Testis (tissue), 3 donors: ENCODE measurements around the gene PPP2R2D. TPM values are rescaled to one million over a fixed set of nuclear protein-coding genes. Genes with fewer than 3 reads are reported as not detected.
A peak's percentile ranks its signal among the peaks of the same experiment; 100 is the strongest.

ENCODE experiments used
- DNase-seq: peaks from one replicate; pipeline ENCODE4 v3.0.0-alpha.2; 2019
- H3K27ac ChIP-seq, 2 donors: fragments of 200-600 bp; sonication (generic); one replicate each; pipeline ENCODE4 v1.5.1; 2019
- H3K27me3 ChIP-seq: fragments of 200-600 bp; sonication (generic); one replicate; pipeline ENCODE4 v1.5.1; 2019
- H3K36me3 ChIP-seq: fragments of 200-600 bp; sonication (generic); one replicate; pipeline ENCODE4 v1.5.1; 2017; ENCODE audit warnings: low read depth; ENCODE audit errors: missing control alignments
- H3K4me1 ChIP-seq: fragments of 200-600 bp; sonication (generic); one replicate; pipeline ENCODE4 v1.5.1; 2019
- H3K4me3 ChIP-seq, 2 donors: fragments of 200-600 bp; sonication (generic); one replicate each; pipeline ENCODE4 v1.5.1; 2017 to 2019
- H3K9me3 ChIP-seq: fragments of 200-600 bp; sonication (generic); one replicate; pipeline ENCODE4 v1.5.1; 2017
- CTCF ChIP-seq, 3 experiments: fragments of 450-650 bp in 2 of 3; fragments of 200-600 bp in 1 of 3; sonication (generic) in 1 of 3; IDR thresholded peaks; one replicate each; pipeline ENCODE4 v1.5.1; 2016 to 2019; ENCODE audit warnings: antibody characterized with exemption in 3 of 3, mild to moderate bottlenecking in 2 of 3, moderate library complexity in 1 of 3
- POLR2A ChIP-seq: fragments of 450-650 bp; IDR thresholded peaks from one replicate; pipeline ENCODE4 v1.6.1; 2017; ENCODE audit warnings: antibody characterized with exemption, mild to moderate bottlenecking, moderate library complexity
- WGBS, 2 donors: methylation state at CpG; one replicate each; pipeline ENCODE4 v1.1.5; 2018; 5-methylcytosine and 5-hydroxymethylcytosine counted together
- intact Hi-C: fragments of 100-400 bp; cut with DNase I; formaldehyde crosslinking; loops from one replicate; pipeline ENCODE4 v1.15.1; 2023; ENCODE audit warnings: low total_unique reads
- polyA plus RNA-seq: library from polyadenylated mRNA; stranded (reverse); fragments of 350-450 nt; fragmentation: Illumina TruSeq; extraction: RNeasy Lipid Tissue Mini Kit (QIAGEN cat#74804); gene quantifications from one replicate; pipeline ENCODE4 v1.2.3, GENCODE V29; 2014; ENCODE audit warnings: low read depth, low replicate concordance; ENCODE audit not compliant: insufficient read depth
- total RNA-seq, 2 donors: library from RNA; depleted of rRNA; stranded (reverse); fragments of >200 nt; gene quantifications; one replicate each; pipeline ENCODE4 v1.2.3, GENCODE V29; 2016

The PPP2R2D gene
- total and polyA plus RNA-seq, 3 donors from 2014 or later, result 34.9 to 49.2 (median 48.5) TPM

GRCh38 chr10:131955591-131956340 is 55.0 kb downstream of the PPP2R2D start:
- intact Hi-C loops, result no loop called here
- no peak for DNase-seq
- peaks cover 5% of the 10 kb centered on the region for H3K4me1 ChIP-seq
- no peak overlapping the region for H3K27ac ChIP-seq
- 91 to 95% methylated on average over 35 to 38 of the region's 38 CpGs for WGBS, 2 donors
- H3K36me3 ChIP-seq, result no peaks in the 10 kb centered on the region
- H3K27me3 ChIP-seq, result no peaks in the 10 kb centered on the region
- TF ChIP-seq CTCF (IDR thresholded peaks at IDR 0.05), result no peak
- TF ChIP-seq POLR2A, result no peak
- H3K4me3 ChIP-seq, result no peak overlapping the region
- no peaks in the 10 kb centered on the region for H3K9me3 ChIP-seq

DNA sequence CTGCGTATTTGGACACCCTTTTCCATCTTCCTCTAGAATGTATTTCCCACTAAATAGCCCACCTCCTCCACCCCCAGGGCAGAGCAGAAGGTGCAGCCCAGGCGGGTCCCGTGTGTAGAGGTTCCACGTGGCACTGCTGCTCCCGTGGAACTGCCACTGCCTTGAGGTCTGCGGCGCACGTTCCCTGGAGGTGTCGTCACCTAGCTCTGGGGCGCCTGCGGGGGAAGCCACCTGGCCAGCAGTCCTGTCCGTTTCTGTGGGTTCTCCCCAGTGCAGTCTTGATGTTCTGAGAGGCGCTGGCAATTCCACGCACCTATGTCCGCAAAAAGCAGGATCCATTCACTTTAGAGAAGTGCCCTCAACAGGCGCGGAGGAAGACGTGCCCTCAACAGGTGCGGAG is 59.0 kb downstream of the PPP2R2D start:
- Histone ChIP-seq H3K4me3 (no peak overlapping the region), H3K4me1 (peaks cover 5% of the 10 kb centered on the region), H3K36me3 (no peaks in the 10 kb centered on the region), H3K27me3 (no peaks in the 10 kb centered on the region), H3K9me3 (no peaks in the 10 kb centered on the region), H3K27ac (no peak overlapping the region)
- no peak for TF ChIP-seq CTCF (IDR thresholded peaks at IDR 0.05)
- no peak for TF ChIP-seq POLR2A
- DNase-seq, result no peak
- intact Hi-C loops, result no loop called here
- WGBS, 2 donors, result 86 to 92% methylated on average over 16 to 19 of the region's 19 CpGs

GRCh38 chr10:131960631-131961046 is 59.8 kb downstream of the PPP2R2D start:
- H3K36me3 ChIP-seq, result no peaks in the 10 kb centered on the region
- intact Hi-C loops, result no loop called here
- H3K4me3 ChIP-seq, result no peak overlapping the region
- WGBS, 2 donors, result 62 to 63% methylated on average over 4 to 18 of the region's 18 CpGs
- DNase-seq, result peak; percentile 54
- H3K27ac ChIP-seq, result no peak overlapping the region
- peaks cover 5% of the 10 kb centered on the region for H3K4me1 ChIP-seq
- TF ChIP-seq CTCF (IDR thresholded peaks at IDR 0.05) (no peak), POLR2A (no peak)
- H3K9me3 ChIP-seq, result no peaks in the 10 kb centered on the region
- no peaks in the 10 kb centered on the region for H3K27me3 ChIP-seq

GRCh38 chr10:131961047-131961776 is 60.4 kb downstream of the PPP2R2D start:
- 91 to 93% methylated on average over 17 to 26 of the region's 26 CpGs for WGBS, 2 donors
- no peak for TF ChIP-seq POLR2A
- TF ChIP-seq CTCF (IDR thresholded peaks at IDR 0.05), result no peak
- Histone ChIP-seq H3K36me3 (no peaks in the 10 kb centered on the region), H3K4me1 (peaks cover 5% of the 10 kb centered on the region), H3K9me3 (no peaks in the 10 kb centered on the region), H3K27ac (no peak overlapping the region), H3K27me3 (no peaks in the 10 kb centered on the region), H3K4me3 (no peak overlapping the region)
- intact Hi-C loops, result no loop called here
- DNase-seq, result no peak
